Left ventricle myocardium inferior (tissue), 1 donor: Measurements from ENCODE around the gene TRAPPC12. TPM values are rescaled to one million over a fixed set of nuclear protein-coding genes. Genes with fewer than 3 reads are reported as not detected.
"Not testable (repeated sequence)": the region's sequence is repeated elsewhere in the genome, so short reads cannot be mapped to it uniquely, and the experiment has no call there.

ENCODE experiments used
- DNase-seq: peaks from one replicate; pipeline ENCODE4 v3.0.0-alpha.2; 2020
- H3K27ac ChIP-seq: fragments of 200-600 bp; replicated peaks from 2 replicates; pipeline ENCODE4 v1.8.0; 2021
- H3K27me3 ChIP-seq: fragments of 200-600 bp; 2 replicates; pipeline ENCODE4 v1.8.0; 2021; ENCODE audit warnings: low read depth
- H3K36me3 ChIP-seq: fragments of 200-600 bp; 2 replicates; pipeline ENCODE4 v1.8.0; 2021
- H3K4me1 ChIP-seq: fragments of 200-600 bp; 2 replicates; pipeline ENCODE4 v1.8.0; 2021
- H3K4me3 ChIP-seq: fragments of 200-600 bp; 2 replicates; pipeline ENCODE4 v1.8.0; 2021; ENCODE audit warnings: mild to moderate bottlenecking, moderate library complexity
- H3K9me3 ChIP-seq: fragments of 200-600 bp; replicated peaks from 2 replicates; pipeline ENCODE4 v1.8.0; 2021
- CTCF ChIP-seq: fragments of 200-600 bp; IDR thresholded peaks from 2 replicates; pipeline ENCODE4 v1.8.0; 2021; ENCODE audit warnings: antibody characterized with exemption, mild to moderate bottlenecking, borderline replicate concordance
- intact Hi-C: fragments of 100-400 bp; cut with micrococcal nuclease; formaldehyde crosslinking; loops from one replicate; pipeline ENCODE4 v1.11.0; 2022
- total RNA-seq: library from RNA; stranded (reverse); fragmentation: NEBNext Ultra II Directional; extraction: Animal tissue kit (Norgen Biotek cat#: 25700); gene quantifications from one replicate; pipeline ENCODE4 v1.2.1, GENCODE V29; 2021
- donor health status: DM: no; HTN: yes; CAD: no; lungs with severe emphysema.

The TRAPPC12 gene
- total RNA-seq, 1 donor from 2014 or later: 127 TPM

GRCh38 chr2:3493615-3494007 lies 114.1 kb downstream of the TRAPPC12 start:
- peak; percentile 46 for DNase-seq
- intact Hi-C loops: no loop called here

GRCh38 chr2:3494984-3495666 lies 115.6 kb downstream of the TRAPPC12 start:
- Histone ChIP-seq H3K4me3 (no peak overlapping the region), H3K9me3 (no peaks in the 10 kb centered on the region), H3K36me3 (peaks cover 52% of the 10 kb centered on the region), H3K27ac (no peak overlapping the region), H3K4me1 (peaks cover 14% of the 10 kb centered on the region), H3K27me3 (no peaks in the 10 kb centered on the region)
- no peak for DNase-seq
- no peak for TF ChIP-seq CTCF
- intact Hi-C loops: no loop called here

More at GRCh38 chr2:3493615-3494007, 114.1 kb downstream of the TRAPPC12 start:
- H3K27me3 ChIP-seq: no peaks in the 10 kb centered on the region
- H3K4me1 ChIP-seq: peaks cover 14% of the 10 kb centered on the region
- peak overlapping the region; percentile 43 for H3K27ac ChIP-seq
- TF ChIP-seq CTCF: no peak
- peak overlapping the region; percentile 48 for H3K4me3 ChIP-seq
- H3K9me3 ChIP-seq: no peaks in the 10 kb centered on the region
- peaks cover 37% of the 10 kb centered on the region for H3K36me3 ChIP-seq

GRCh38 chr2:3496708-3497080 lies 117.2 kb downstream of the TRAPPC12 start:
- Histone ChIP-seq H3K4me1 (peaks cover 14% of the 10 kb centered on the region), H3K36me3 (peaks cover 67% of the 10 kb centered on the region)
- H3K4me3 ChIP-seq, H3K9me3 ChIP-seq, DNase-seq, H3K27ac ChIP-seq, intact Hi-C loops, H3K27me3 ChIP-seq: not testable (repeated sequence)

- Histone ChIP-seq H3K27ac (no peak overlapping the region), H3K4me1 (peaks cover 6% of the 10 kb centered on the region), H3K9me3 (no peaks in the 10 kb centered on the region), H3K27me3 (no peaks in the 10 kb centered on the region), H3K4me3 (no peak overlapping the region), H3K36me3 (peaks cover 81% of the 10 kb centered on the region)
- no peak for TF ChIP-seq CTCF
- intact Hi-C loops: no loop called here
- no peak for DNase-seq
Measured at GRCh38 chr2:3498783-3499394, 119.4 kb downstream of the TRAPPC12 start.

GRCh38 chr2:3500326-3500899 lies 120.9 kb downstream of the TRAPPC12 start:
- no peak for DNase-seq
- H3K36me3 ChIP-seq: peaks cover 90% of the 10 kb centered on the region
- TF ChIP-seq CTCF: no peak
- H3K27me3 ChIP-seq: no peaks in the 10 kb centered on the region
- H3K27ac ChIP-seq: no peak overlapping the region
- intact Hi-C loops: no loop called here
- no peak overlapping the region for H3K4me3 ChIP-seq
- H3K9me3 ChIP-seq: no peaks in the 10 kb centered on the region
- H3K4me1 ChIP-seq: peaks cover 9% of the 10 kb centered on the region

- no peak for TF ChIP-seq CTCF
- H3K4me3 ChIP-seq: no peak overlapping the region
- peaks cover 86% of the 10 kb centered on the region for H3K36me3 ChIP-seq
- no peak for DNase-seq
- no peak overlapping the region for H3K27ac ChIP-seq
- peaks cover 21% of the 10 kb centered on the region for H3K4me1 ChIP-seq
- no peaks in the 10 kb centered on the region for H3K27me3 ChIP-seq
- intact Hi-C loops: no loop called here
- no peaks in the 10 kb centered on the region for H3K9me3 ChIP-seq
Measured at GRCh38 chr2:3503046-3503445, 123.6 kb downstream of the TRAPPC12 start.
